SW480 (cell line): ENCODE results near the gene VPS51.

Experiments used
- DNase-seq: peaks from one replicate; pipeline ENCODE4 v3.0.0-alpha.2; 2016; ENCODE audit warnings: low spot score

Gene VPS51

DNA sequence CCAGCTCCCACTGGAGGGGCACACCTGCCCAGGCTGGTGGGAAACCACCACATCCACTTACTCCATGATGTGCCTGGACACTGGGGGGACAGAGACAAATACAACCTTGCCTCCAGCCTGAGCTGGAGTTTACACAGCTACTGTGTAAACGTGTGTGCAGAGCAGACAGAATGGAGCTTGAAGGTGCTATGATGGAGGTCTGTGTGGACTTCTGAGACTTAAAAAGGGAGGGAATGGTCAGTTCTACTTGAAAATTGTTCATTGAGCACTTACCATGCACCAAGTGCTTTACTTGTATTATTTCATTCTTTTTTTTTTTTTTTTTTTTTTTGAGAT is 23.4 kb upstream of the VPS51 start:
- DNase-seq = no peak

DNA sequence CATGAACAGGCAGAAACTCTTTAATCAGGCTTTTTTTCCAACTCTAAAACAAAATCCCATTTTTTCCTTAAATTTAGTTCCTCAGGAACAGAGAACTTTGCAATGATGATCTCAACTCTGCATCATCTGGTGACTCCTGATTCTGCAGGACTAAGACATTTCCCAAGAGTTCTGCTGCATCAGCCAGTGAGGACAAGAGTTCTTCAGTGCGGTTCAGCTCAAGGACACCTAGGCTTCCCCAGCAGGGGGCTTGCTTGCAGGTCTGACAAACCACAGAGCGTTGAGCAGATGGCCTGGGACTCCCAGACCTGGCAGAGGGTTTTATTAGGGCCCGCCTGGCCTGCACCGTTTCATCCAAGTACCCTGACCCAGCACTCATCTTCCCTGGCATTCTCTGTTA is 18.6 kb upstream of the VPS51 start:
- DNase-seq = peak; percentile 20

DNA sequence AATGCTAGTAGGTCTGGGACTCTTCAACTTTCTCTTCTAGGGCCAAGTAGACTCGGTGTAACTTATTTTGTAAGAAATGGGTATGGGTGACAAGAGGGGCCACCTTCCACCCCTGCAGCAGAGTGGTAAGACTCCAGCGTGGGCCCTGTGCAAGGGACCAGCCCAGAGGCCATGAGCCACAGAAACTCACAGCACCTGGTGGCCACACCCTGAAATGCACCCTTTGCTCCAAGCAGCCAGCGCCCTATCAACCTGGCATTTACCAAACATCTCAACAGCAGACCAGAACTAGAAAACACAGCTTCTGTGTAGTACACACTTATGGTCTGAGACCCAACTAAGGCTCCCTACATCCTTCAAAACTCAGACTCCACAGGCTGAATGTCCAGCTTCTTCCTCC is 17.9 kb upstream of the VPS51 start:
- DNase-seq = peak; percentile 50

DNA sequence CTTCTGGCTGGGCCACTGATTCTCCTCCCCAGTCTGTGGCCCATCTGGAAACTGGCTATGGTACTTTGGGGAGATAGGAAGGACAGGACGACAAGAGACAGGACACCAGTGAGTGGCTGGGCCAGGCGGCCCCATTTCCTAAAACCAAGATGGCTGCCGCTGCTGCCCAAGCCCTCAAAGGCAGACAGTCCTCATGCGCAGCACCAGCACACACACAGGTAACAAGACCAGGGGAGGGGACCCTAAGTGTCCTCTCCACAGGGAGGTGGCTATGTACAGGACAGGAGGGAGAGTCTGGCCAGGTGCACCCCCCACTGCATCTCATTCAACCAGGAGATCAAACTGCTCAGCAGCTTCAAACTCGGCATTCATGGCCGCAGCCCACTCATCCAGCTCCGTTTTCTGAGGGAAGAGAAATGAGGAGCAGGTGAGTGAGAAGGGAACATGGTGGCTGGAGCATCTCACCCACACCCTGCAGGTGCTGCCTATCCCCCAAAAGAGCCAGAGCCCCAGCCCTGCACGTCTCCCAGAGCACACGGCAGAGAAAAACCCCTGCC is 17.1 kb upstream of the VPS51 start:
- DNase-seq = no peak

DNA sequence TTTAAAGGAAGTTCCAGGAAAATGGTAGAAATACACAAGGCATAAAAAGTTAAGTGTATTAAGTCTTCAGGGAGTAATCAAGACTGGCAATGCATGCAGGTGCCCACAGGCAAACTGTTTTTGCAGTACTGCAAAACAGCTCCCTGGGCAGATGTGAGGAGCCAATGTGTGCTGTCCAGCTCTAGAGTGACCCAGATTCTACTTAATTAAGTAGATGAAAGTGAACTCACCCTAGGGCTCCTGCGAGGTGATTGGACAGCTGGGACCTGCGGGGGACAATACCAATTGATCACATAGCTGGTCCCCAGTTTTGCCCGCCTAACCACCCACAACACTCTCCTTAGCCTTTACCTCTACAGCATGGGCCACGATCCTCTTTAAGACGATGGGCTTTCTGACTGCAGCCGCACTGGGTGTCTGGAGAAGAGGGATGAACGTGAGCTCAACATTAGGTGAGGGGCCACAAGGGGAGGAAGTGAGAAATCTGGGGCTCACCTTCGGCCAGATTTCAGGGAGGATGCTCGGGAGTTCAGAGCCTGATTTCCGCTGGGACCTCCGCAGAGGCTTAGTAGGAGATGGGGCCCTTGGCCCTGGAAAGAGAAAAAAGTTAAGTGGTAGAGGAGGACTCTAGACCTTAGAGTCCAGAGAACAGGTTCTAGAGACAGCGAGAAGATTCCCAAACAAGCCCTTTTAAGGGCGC is 12.7 kb upstream of the VPS51 start:
- no peak for DNase-seq

DNA sequence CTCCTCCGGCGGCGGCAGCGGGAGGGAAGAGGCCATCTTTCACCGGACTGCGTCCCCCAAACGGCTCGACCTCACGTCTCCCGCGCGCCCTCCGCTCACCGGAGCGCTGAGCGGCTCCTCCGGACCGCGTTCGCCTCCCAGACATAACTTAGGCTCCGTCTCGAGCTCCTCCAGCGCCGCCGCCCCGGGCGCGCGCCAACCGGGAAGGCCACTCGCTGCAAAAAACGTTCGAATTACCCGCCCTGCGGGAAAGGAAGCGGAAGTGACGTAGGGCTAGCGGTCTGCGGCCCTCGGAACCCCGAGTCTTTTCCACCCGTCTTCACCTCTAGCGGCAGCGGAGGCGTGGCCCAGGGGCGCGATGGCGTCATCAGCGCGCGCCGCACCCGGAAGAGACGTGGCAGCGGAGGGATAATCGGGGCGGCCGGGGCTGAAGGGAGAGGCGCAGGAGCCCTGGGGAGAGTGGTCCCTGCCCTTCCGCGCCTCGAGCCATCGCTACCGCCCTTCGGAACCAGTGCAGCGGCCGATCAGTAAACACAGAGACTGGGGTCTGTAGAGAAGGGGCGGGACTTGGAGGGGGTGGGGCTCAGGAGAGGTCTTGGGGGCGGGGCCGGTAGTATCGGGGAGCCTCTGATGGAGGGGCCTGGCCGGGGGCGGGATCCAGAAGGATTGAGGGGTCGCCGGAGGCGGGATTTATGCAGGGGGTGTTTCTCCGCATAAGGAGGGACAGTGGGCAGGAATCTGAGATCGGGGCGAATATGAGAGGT is 12.0 kb upstream of the VPS51 start, which contains the start of the genes CDCA5 and ZFPL1:
Gene CDCA5 (minus strand): TSS at position 207 of the 764 bp plus-strand sequence. CDS start 62 bp downstream, at position 145.
Gene ZFPL1 (plus strand): TSS at position 389 of the 764 bp plus-strand sequence. CDS start 477 bp downstream, outside the sequence.
- peak; percentile 97 for DNase-seq

DNA sequence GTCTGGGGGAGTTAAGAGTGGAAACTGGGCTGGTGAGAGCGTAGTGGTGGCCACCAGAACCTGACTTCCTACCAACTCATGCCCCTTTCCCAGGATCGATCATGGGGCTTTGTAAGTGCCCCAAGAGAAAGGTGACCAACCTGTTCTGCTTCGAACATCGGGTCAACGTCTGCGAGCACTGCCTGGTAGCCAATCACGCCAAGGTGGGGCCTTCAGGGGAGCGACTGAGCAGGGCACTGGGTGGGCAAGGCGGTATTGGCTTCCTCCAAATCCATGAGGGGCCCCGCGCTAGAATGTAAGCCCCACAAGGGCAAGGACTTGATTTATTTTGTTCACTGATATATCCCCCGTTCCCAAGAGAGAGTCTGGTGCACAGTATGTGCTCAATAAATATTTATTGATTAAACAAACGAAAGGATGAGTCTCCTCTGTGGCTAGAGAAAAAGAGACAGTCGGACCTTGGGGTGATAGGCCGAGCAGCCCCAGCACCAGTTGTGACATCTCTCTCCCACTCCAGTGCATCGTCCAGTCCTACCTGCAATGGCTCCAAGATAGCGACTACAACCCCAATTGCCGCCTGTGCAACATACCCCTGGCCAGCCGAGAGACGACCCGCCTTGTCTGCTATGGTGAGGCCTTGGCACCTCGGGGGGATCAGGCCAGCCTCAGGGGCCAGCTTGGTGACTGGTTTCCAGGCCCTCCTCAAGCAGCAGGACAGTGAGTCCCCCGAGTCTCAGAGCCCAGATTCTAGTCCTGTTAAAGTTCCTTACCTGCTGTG is 11.2 kb upstream of the VPS51 start:
- DNase-seq = no peak

DNA sequence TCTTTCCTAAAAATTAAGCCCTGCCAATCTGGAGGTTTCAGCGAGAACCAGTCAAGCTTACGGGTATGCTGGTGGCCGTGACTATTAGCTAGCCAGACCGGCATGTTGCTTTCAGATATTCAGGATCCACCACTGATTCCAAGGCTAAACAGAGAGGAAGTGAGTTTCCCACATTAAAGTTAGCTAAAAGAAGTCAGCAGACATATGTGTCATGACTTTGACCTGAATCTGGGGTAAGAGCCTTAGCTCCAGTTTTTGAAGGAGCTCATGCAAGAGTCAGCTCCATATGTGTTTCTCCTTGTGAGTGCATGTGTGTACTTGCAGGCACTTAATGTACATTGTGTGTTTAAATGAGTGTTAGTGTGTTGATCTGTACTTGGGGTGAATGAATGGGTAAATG is 10.6 kb upstream of the VPS51 start:
- no peak for DNase-seq

DNA sequence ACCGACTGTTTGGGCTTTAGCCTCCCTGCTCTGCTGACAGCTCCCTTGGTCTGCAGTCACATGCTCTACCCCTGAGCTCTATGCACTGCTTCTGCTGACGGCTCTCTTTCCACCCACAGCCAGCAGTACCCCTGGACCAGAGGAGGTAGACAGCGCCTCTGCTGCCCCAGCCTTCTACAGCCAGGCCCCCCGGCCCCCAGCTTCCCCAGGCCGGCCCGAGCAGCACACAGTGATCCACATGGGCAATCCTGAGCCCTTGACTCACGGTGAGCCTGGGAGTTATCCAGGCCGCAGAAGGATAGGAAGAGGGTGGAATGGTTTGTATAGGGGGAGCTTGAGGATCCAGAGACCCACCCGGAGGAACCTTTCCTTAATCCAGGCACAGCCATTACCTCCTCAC is 9.2 kb upstream of the VPS51 start:
- DNase-seq = no peak

DNA sequence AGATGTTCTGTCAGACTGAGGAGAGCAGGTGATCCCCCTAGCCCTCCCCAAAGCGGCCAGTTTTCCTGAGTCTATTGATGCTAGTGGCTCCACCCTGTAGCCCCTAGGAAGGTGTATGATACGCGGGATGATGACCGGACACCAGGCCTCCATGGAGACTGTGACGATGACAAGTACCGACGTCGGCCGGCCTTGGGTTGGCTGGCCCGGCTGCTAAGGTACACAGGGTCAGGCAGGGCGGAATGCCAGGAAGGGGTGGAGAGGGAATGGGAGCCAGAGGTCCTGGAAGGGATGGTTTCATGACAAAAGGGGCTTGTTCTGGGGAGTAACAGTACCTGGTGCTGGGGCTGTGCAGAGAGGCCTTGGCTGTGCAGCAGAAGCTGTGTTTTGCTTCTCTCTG is 8.8 kb upstream of the VPS51 start:
- no peak for DNase-seq

DNA sequence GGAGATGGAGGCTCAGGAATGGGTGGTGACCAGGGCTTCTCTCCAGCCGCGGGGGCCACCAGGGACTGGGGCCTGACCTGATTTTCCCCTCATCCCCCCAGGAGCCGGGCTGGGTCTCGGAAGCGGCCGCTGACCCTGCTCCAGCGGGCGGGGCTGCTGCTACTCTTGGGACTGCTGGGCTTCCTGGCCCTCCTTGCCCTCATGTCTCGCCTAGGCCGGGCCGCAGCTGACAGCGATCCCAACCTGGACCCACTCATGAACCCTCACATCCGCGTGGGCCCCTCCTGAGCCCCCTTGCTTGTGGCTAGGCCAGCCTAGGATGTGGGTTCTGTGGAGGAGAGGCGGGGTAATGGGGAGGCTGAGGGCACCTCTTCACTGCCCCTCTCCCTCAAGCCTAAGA is 8.2 kb upstream of the VPS51 start:
- DNase-seq = no peak

DNA sequence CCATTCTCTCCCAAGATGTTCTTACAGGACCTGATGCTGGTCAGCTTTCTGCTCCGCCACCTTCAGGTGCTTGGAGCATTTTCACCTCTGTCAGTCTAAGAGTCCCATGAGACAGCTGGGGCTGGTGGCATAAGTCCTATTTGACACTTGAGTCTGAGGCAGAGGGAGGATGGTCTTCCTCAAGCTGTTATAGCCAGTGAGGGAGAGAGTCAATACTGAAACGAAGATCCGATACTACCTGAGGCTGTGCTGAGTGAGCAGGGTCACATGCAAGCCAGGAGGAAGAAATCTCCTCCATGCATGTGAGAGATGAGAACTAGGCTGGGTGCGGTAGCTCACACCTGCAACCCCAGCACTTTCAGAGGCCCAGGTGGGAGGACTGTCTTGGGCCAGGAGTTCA is 6.4 kb upstream of the VPS51 start:
- DNase-seq = no peak

DNA sequence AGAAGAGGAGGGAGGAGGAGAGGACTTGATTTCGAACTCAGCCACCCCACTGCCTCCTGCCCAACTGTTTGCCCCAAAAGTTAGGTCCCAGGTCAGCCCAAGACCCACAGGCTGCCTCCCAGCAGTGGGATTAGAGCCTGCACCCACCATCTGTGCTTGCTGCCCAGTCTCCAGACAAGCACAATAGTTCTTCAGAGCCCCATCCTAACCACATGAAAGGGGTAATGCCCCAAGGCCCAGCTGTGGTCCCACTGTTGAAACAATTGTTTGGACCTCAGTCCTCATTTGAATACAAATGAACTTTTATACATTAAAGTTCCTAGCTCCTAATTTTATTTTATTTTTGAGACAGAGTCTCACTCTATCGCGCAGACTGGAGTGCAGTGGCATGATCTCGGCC is 5.4 kb upstream of the VPS51 start:
- DNase-seq = no peak

DNA sequence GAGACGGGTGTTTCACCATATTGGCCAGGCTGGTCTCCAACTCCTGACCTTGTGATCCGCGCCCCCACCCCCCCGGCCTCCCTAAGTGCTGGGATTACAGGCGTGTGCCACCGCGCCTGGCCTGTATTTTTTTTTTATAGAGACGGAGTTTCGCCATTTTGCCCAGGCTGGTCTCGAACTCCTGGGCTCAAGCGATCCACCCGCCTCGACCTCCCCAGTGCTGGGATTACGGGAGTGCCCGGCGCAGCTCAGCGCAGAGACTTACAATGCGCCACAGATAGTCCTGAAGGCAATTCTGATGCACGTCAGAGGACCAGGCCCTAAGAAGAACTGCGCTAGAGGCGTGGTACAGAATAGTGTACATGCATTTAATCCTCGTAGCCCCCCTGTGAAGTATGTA is 587 bp upstream of the VPS51 start:
- DNase-seq = no peak

DNA sequence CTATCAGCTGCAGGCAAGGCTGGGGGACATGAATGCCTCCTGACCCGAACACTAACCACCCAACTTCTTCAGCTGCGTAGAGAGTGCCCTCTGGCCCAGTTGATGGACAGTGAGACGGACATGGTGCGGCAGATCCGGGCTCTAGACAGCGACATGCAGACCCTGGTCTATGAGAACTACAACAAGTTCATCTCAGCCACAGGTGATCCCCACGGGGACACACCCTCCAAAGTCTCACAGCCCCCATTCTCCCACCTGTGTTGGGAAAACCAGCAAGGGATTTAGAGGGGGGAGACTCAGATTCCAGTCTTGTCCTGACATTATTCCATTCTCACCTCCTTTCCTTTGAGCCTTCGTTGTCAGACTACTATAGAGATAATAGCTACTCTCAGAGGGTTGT is 912 bp downstream of the VPS51 start:
- no peak for DNase-seq

DNA sequence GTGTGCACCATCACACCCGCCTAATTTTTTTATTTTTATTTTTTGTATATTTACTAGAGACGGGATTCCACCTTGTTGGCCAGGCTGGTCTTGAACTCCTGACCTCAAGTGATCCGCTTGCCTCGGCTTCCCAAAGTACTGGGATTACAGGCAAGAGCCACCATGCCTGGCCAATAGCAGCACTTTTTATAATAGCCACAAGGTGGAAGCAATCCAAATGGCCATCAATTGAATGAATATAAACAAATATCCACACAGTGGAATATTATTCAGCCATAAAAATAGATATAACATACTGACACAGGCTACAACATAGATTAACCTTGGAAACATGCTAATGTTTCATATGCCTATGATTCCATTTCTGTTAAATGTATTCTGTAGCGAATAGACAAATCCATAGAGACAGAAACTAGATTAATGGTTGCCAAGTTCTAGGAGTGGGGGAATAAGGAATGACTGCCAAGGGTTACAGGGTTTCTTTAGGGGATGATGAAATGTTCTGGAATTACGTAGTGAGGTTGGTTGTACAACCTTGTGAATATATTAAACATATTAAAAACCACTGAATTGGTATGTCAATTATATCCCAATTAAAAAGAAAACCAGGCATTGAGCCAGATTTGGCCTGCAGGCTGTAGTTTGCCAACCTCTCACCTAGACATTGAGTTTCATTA is 4.8 kb downstream of the VPS51 start:
- no peak for DNase-seq

DNA sequence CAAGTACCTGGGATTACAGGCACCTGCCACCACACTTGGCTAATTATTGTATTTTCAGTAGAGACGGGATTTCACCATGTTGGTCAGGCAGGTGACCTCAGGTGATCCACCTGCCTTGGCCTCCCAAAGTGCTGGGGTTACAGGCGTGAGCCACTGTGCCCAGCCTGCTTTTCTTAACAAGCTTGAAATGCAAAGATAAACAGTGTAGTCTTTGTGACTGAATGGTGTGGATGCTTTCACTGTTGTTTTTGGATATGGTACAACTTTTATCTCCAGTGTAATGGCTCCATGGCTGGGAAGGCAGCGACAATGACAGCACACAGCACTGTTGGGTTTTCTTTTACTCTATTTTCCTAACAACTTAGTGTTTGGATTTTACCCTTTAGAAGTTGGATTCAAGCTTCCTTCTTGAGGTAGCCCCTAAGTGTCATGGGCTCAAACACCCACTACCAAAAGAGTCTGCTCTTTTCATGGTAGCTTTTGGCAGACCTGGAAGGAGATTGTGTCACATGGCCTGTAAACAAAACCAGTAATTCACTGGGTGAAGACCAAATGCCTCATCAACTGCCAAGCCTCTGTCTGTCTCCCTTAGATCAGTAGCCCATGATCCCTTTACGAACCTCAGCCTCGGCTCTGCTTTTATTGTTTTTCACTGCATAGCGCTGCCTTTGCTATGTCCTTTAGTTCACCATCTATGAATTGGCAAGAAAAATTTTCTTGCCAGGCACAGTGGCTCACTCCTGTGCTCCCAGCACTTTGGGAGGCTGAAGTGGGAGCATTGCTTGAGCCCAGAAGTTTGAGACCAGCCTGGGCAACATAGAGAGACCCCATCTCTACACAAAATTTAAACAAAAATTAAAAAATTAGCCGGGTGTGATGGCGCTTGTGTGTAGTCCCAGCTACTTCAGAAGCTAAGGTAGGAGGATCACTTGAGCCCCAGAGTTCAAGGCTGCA is 6.4 kb downstream of the VPS51 start:
- no peak for DNase-seq

DNA sequence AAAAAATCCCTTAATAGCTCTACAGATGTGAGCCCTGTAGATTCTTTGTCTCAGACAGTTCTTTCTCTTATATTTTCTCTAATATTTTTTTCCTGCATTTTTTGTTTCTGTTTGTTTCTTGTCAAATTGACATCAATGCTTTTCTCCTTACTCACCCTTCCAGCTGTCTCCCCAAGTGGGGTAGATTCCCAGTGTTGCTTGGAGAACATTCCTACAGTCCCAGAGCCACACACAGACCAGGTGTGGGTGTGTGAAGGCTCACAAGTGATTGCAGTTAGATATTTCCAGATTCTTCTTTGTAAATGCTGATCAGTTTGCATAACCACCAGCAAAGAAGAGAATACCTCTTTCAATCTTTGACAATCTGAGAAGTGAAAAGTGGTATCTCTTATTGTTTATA is 7.5 kb downstream of the VPS51 start:
- no peak for DNase-seq

DNA sequence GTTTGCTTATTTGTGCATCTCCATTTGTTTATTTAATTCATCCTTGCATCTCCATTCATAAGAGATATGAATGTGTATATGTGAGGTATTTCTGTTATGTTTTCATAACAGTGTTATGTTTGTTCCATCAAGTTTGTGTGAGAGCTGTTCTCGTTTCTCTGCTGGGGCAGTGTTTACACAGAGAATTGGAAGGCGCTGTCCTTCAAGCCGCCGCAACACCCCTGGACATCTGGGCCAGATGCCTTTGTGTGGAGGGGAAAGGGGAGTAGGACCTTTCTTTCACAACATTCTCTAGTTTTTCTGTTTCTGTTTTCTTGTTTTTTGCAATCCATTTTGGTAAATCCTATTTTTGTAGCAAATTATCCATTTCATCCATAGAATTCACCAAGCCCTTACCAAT is 8.6 kb downstream of the VPS51 start:
- DNase-seq = no peak

DNA sequence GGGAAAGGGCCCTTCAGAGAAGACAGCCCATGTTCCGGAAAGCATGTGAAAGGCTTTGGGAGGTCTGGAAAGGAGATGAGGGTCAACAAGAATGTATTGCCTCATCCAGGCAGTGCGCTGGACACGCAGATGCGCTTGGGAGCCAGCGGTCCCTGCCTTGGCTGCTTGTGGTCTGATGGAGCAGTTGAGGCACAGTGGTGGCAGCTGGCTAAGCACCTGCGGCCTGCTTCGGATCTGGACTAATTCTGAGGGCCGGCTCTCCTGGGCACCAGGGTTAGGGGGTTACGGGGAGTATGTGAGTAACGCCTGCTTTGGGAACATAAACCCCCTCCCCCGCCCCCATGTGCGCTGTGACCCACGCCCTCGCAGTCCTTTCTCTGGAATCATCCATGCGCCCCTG is 11.1 kb downstream of the VPS51 start:
- no peak for DNase-seq
